Fibroblast of villous mesenchyme (primary cell): ENCODE data around the gene SLC45A1. TPM values are rescaled to one million over a fixed set of nuclear protein-coding genes. Genes with fewer than 3 reads are reported as not detected.

Experiments used
- DNase-seq: peaks from one replicate; pipeline ENCODE4 v3.0.0-alpha.2; 2010; ENCODE audit warnings: low read depth
- H3K4me3 ChIP-seq: 2 replicates; pipeline ENCODE4 v1.5.1; 2011; ENCODE audit warnings: low read depth, mild to moderate bottlenecking, low read length
- total RNA-seq: library from RNA; depleted of rRNA; stranded (reverse); fragments of >200 nt; gene quantifications from 2 replicates; pipeline ENCODE4 v1.2.3, GENCODE V29; 2012
- TF ChIP-seq, protein P1 (sequence below): IDR thresholded peaks from 2 replicates; pipeline ENCODE4 v1.5.1; 2012; ENCODE audit warnings: low read depth, mild to moderate bottlenecking, low read length; ENCODE audit not compliant: insufficient read depth

The SLC45A1 gene
- total RNA-seq, 1 donor: 0.86 TPM

DNA sequence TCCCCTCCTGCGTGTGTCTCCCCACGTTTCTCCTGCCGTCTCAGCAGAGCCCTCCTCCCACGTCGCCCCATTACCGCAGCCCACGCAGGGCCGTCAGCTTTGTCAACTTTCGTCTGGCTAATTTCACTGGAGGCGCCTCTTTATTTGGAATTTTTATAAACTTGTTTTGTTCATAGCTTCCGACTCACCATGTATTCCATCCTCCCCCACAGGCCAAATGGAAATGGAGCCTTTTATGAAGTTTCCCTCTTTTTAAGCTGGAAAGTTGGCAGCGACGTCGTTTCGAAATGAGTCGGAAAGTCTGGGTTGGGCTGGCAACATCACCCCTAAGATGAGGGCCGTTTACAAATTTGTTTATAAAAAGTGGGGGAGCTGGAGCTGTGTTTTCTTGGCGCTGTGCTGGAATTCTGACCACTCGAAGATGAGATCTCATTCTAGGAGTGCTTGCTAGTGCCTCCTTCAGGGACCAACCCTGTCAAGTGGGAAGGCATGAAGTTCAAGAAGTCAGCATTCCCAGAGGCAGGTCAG lies 23.7 kb upstream of the SLC45A1 start:
- TF ChIP-seq, protein P1, sequence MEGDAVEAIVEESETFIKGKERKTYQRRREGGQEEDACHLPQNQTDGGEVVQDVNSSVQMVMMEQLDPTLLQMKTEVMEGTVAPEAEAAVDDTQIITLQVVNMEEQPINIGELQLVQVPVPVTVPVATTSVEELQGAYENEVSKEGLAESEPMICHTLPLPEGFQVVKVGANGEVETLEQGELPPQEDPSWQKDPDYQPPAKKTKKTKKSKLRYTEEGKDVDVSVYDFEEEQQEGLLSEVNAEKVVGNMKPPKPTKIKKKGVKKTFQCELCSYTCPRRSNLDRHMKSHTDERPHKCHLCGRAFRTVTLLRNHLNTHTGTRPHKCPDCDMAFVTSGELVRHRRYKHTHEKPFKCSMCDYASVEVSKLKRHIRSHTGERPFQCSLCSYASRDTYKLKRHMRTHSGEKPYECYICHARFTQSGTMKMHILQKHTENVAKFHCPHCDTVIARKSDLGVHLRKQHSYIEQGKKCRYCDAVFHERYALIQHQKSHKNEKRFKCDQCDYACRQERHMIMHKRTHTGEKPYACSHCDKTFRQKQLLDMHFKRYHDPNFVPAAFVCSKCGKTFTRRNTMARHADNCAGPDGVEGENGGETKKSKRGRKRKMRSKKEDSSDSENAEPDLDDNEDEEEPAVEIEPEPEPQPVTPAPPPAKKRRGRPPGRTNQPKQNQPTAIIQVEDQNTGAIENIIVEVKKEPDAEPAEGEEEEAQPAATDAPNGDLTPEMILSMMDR: no peak
- peak; percentile 61 for DNase-seq
- no peak overlapping the region for H3K4me3 ChIP-seq

DNA sequence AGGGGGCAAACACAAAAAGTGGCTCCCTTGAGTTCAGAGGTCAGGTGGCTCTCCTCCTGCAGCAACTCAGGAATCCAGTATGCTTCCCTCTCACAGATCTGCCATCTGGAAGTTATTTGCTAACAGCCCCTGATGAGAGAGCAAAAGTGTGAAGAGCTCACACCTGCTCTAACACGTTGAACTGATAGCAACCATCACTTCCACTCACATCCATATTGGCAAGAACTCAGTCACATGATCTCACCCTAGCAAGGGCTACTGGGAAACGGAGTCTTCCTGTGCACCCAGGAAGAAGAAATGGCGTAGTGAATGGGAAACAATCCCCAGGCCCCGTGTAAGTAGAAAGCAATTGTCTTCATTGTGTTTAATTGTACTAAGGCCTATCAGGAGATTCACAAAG lies 20.7 kb upstream of the SLC45A1 start:
- DNase-seq: no peak
- H3K4me3 ChIP-seq: no peak overlapping the region
- TF ChIP-seq, protein P1: no peak

DNA sequence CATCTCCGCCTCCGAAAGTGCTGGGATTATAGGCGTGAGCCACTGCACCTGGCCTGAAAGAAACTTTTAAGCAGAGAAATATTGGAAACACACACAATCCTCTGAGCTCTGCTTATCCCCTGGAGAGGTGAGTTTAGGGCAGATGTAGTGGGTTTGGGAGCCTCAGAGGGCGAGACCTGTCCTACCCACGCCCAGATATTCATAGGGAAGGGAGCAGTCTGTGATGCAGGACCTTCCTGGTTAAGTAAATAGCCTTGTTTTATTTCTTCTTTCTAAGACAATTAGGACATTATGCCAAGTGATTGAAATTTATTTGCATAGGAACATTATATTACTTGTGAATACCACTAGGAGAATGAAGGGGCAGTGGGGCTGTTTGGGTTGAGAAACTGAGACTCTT lies 18.0 kb upstream of the SLC45A1 start:
- no peak overlapping the region for H3K4me3 ChIP-seq
- DNase-seq: no peak
- TF ChIP-seq, protein P1: no peak

DNA sequence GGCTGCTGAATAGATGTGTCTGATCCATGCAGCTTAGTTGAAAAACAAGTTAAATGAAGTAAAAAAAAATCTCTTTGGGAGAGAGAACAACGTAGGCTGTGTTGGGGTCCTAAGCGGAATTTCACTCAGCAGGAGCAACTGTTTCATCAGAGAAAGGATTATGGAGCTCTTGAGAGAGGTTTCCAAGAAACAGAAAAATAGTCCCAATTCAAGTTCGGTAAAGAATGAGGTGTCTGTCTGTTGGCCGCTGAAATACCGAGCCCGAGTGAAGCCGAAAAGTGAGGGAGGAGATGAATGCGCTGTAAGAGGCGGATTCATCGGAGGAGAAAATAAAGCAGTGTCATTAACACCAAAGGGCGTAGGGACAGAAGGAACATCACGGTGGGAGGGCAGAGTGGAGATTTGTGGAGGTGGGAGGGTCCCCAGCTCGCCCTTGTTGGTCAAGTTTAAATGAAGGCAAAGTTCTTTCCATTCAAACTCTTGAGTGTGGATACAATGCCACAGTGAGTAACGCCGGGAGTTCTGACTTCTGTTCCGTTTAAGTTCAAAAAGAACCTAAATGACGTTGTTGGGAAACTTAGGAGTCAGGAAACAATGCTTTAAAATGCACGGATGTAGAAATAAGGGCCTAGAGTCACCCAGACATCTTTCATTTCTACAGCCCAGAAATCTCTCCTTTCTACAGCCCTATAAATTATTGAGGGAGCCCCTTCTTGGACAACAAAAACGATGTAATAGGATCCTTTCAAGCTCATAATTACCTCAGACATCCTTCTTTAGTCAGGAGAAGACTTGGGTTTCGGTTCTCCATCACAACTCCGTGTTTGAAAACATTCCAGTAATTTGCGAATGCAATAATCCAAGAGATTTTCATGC lies 15.6 kb upstream of the SLC45A1 start:
- TF ChIP-seq, protein P1: no peak
- H3K4me3 ChIP-seq: no peak overlapping the region
- peak; percentile 23 for DNase-seq

DNA sequence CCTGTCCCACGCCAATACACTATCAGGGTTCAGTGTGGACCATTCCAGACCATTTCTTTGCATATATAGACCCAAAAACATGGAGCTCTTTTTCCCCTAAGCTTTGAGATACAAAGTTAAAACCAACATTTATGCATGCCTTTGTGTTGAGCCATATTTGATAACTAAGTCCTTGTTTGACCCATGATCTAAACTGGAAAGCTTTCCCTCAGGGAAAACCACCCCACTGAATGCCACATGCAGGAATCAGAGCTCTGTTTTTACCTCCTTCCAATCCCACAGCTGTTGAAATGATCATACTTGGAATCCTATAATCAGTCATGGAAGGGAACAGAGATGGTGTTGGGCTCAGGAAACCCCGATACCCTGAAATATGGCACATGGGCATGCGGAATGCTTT lies 14.8 kb upstream of the SLC45A1 start:
- H3K4me3 ChIP-seq: no peak overlapping the region
- DNase-seq: peak; percentile 82
- TF ChIP-seq, protein P1: no peak

DNA sequence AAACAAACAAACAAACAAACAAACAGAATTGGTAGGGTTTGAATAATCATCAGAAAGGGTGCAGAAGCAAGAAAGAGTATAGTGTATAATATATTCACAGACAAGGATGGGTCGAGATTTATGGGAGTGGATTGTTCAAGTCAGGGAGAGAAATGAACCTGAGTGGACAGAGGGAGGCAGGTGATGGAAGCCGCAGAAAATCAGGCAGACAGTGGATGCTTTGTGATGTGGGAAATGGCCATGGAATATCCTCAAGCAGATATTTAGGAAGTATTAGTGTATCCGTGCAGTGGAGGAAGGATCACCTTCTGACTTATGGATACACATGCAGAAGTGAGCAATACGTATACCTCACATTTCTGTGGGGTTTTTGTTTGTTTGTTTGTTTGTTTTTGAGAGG lies 14.0 kb upstream of the SLC45A1 start:
- TF ChIP-seq, protein P1: no peak
- H3K4me3 ChIP-seq: no peak overlapping the region
- no peak for DNase-seq
